ENCODE results near the gene RIMBP2.

RIMBP2 gene

GRCh38 chr12:130592641-130593040 is 123.5 kb downstream of the RIMBP2 start:
- TF ChIP-seq POLR2A (IDR thresholded peaks at IDR 0.05; ENCODE audit: extremely low read depth, insufficient read length) (no peak), MYC (IDR thresholded peaks at IDR 0.05; ENCODE audit: low read depth, low read length) (no peak), CTCF (IDR thresholded peaks at IDR 0.05; ENCODE audit: low read depth, low read length) (no peak), MAX (IDR thresholded peaks at IDR 0.05; ENCODE audit: low read depth, low read length) (no peak)
- H3K4me3 ChIP-seq (ENCODE audit: low read depth, low read length) = no peak overlapping the region
- no peak for DNase-seq (ENCODE audit: low read depth)

GRCh38 chr12:130591736-130592135 is 124.4 kb downstream of the RIMBP2 start:
- no peak for TF ChIP-seq MAX (IDR thresholded peaks at IDR 0.05; ENCODE audit: low read depth, low read length)
- no peak for TF ChIP-seq CTCF (IDR thresholded peaks at IDR 0.05; ENCODE audit: low read depth, low read length)
- TF ChIP-seq POLR2A (IDR thresholded peaks at IDR 0.05; ENCODE audit: extremely low read depth, insufficient read length) = no peak
- TF ChIP-seq MYC (IDR thresholded peaks at IDR 0.05; ENCODE audit: low read depth, low read length) = no peak
- no peak for DNase-seq (ENCODE audit: low read depth)
- H3K4me3 ChIP-seq (ENCODE audit: low read depth, low read length) = no peak overlapping the region

GRCh38 chr12:130590685-130591084 is 125.4 kb downstream of the RIMBP2 start:
- no peak for DNase-seq (ENCODE audit: low read depth)
- TF ChIP-seq MYC (IDR thresholded peaks at IDR 0.05; ENCODE audit: low read depth, low read length) (no peak), POLR2A (IDR thresholded peaks at IDR 0.05; ENCODE audit: extremely low read depth, insufficient read length) (no peak), MAX (IDR thresholded peaks at IDR 0.05; ENCODE audit: low read depth, low read length) (no peak), CTCF (IDR thresholded peaks at IDR 0.05; ENCODE audit: low read depth, low read length) (no peak)
- H3K4me3 ChIP-seq (ENCODE audit: low read depth, low read length) = no peak overlapping the region

GRCh38 chr12:130589540-130590317 is 126.4 kb downstream of the RIMBP2 start:
- no peak for TF ChIP-seq POLR2A (IDR thresholded peaks at IDR 0.05; ENCODE audit: extremely low read depth, insufficient read length)
- no peak for TF ChIP-seq CTCF (IDR thresholded peaks at IDR 0.05; ENCODE audit: low read depth, low read length)
- TF ChIP-seq MAX (IDR thresholded peaks at IDR 0.05; ENCODE audit: low read depth, low read length) = no peak
- TF ChIP-seq MYC (IDR thresholded peaks at IDR 0.05; ENCODE audit: low read depth, low read length) = no peak
- DNase-seq (ENCODE audit: low read depth) = no peak
- no peak overlapping the region for H3K4me3 ChIP-seq (ENCODE audit: low read depth, low read length)

GRCh38 chr12:130588696-130589539 is 127.2 kb downstream of the RIMBP2 start:
- H3K4me3 ChIP-seq (ENCODE audit: low read depth, low read length) = no peak overlapping the region
- DNase-seq (ENCODE audit: low read depth) = no peak
- TF ChIP-seq MYC (IDR thresholded peaks at IDR 0.05; ENCODE audit: low read depth, low read length) (no peak), POLR2A (IDR thresholded peaks at IDR 0.05; ENCODE audit: extremely low read depth, insufficient read length) (no peak), MAX (IDR thresholded peaks at IDR 0.05; ENCODE audit: low read depth, low read length) (no peak), CTCF (IDR thresholded peaks at IDR 0.05; ENCODE audit: low read depth, low read length) (no peak)
